AG04449 (cell line): ENCODE measurements around the gene FAM50A.
"Not testable (repeated sequence)": the region's sequence is repeated elsewhere in the genome, so short reads cannot be mapped to it uniquely, and the experiment has no call there.

Experiments
- CTCF ChIA-PET: fragments of 350-600 bp; formaldehyde crosslinking; extraction: SDS; loops from one replicate; lab custom pipeline; 2021; ENCODE audit warnings: antibody characterized with exemption; lab: Yijun Ruan, JAX
- POLR2A ChIA-PET: fragments of 400-600, 350-600 bp; formaldehyde crosslinking; extraction: SDS; loops from one replicate; lab custom pipeline; 2020; ENCODE audit warnings: antibody characterized with exemption, inconsistent platforms; lab: Yijun Ruan, JAX
- DNase-seq: peaks from one replicate; pipeline ENCODE4 v3.0.0-alpha.2; 2010; ENCODE audit warnings: low read depth, low spot score
- H3K4me3 ChIP-seq: 2 replicates; pipeline ENCODE4 v1.5.1; 2011; ENCODE audit warnings: low read depth, mild to moderate bottlenecking, control low read depth, low read length
- TF ChIP-seq, protein P1 (sequence below): IDR thresholded peaks from one replicate; pipeline ENCODE4 v1.5.1; 2011; ENCODE audit warnings: mild to moderate bottlenecking, moderate library complexity, low read length, control low read depth, inconsistent platforms; ENCODE audit not compliant: insufficient read depth; ENCODE audit errors: missing control alignments

FAM50A gene

DNA sequence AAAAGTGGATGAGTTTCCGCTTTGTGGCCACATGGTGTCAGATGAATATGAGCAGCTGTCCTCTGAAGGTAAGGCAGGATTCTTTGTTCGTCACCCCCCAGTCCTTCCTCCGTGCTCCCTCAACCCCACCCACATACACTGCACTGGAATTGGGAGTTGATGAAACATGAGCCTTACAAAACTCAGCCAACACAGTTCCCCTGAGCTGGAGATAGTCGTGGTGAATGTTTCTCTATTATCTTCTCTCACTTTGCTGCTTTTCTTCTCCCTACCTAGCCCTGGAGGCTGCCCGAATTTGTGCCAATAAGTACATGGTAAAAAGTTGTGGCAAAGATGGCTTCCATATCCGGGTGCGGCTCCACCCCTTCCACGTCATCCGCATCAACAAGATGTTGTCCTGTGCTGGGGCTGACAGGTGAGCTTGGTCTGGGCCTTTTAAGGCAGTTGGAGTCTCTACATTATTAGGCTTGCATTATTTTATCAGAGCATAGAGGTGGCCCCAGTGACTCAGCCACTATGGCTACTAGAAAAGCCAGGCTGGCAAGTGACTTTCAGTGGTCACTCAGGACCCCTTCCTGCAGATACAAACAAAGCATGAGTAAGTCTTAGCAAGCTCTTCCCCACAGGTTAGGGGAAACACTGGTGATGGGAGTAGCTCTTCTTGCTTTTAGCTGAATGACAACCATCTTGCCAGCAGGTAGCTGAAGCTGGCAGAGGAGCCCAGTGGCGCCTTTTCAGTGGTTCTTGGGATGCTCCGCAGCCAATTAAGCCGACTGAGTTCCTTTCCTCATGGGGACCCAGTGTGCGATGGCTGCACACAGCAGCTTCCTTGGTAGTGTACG is 44.2 kb upstream of the FAM50A start:
- TF ChIP-seq, protein P1, sequence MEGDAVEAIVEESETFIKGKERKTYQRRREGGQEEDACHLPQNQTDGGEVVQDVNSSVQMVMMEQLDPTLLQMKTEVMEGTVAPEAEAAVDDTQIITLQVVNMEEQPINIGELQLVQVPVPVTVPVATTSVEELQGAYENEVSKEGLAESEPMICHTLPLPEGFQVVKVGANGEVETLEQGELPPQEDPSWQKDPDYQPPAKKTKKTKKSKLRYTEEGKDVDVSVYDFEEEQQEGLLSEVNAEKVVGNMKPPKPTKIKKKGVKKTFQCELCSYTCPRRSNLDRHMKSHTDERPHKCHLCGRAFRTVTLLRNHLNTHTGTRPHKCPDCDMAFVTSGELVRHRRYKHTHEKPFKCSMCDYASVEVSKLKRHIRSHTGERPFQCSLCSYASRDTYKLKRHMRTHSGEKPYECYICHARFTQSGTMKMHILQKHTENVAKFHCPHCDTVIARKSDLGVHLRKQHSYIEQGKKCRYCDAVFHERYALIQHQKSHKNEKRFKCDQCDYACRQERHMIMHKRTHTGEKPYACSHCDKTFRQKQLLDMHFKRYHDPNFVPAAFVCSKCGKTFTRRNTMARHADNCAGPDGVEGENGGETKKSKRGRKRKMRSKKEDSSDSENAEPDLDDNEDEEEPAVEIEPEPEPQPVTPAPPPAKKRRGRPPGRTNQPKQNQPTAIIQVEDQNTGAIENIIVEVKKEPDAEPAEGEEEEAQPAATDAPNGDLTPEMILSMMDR, result no peak
- no peak for DNase-seq
- POLR2A ChIA-PET, result interaction anchor here (0.6 to 3.7 kb wide), 5 partner anchors 10 to 132 kb away, joined by 3 to 15 read pairs (median 5); partner anchors contain the start of genes DNASE1L1, FAM3A and TAFAZZIN
- CTCF ChIA-PET, result interaction anchor here (0.5 to 2.8 kb wide), 6 partner anchors 9 to 472 kb away, joined by 3 to 12 read pairs (median 6); partner anchors contain the start of gene DNASE1L1
- H3K4me3 ChIP-seq, result peak overlapping the region; percentile 79

DNA sequence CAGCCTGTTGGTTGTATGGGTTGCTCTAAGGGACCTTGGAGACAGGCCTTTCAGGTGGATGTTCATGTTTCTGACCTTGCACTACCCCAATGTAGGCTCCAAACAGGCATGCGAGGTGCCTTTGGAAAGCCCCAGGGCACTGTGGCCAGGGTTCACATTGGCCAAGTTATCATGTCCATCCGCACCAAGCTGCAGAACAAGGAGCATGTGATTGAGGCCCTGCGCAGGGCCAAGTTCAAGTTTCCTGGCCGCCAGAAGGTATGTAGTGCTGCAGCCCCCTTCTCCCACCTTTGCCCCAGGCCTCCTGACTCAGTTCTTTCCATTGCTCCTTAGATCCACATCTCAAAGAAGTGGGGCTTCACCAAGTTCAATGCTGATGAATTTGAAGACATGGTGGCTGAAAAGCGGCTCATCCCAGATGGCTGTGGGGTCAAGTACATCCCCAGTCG is 43.5 kb upstream of the FAM50A start:
- ChIA-PET CTCF (interaction anchor here (0.5 to 2.8 kb wide), 4 partner anchors 8 to 473 kb away, joined by 3 to 12 read pairs (median 9); partner anchors contain the start of gene DNASE1L1), POLR2A (interaction anchor here (1.0 to 3.7 kb wide), 2 partner anchors 9 to 11 kb away, joined by 3 to 15 read pairs; partner anchors contain the start of genes DNASE1L1 and TAFAZZIN)
- DNase-seq, result not testable (repeated sequence)
- H3K4me3 ChIP-seq, result peak overlapping the region; percentile 79

GRCh38 chrX:154401045-154401799 is 42.7 kb upstream of the FAM50A start:
- CTCF ChIA-PET, result no interaction called here
- POLR2A ChIA-PET, result interaction anchor here (1.0 to 3.7 kb wide), 4 partner anchors 8 to 37 kb away, joined by 3 to 15 read pairs (median 3); partner anchors contain the start of genes DNASE1L1 and TAFAZZIN
- TF ChIP-seq, protein P1, result no peak
- no peak overlapping the region for H3K4me3 ChIP-seq
- DNase-seq, result no peak

GRCh38 chrX:154401918-154402621 is 41.9 kb upstream of the FAM50A start:
- CTCF ChIA-PET, result no interaction called here
- no peak for DNase-seq
- TF ChIP-seq, protein P1, result no peak
- POLR2A ChIA-PET, result interaction anchor here (0.7 to 3.7 kb wide), 4 partner anchors 7 to 72 kb away, joined by 3 to 15 read pairs (median 3); partner anchors contain the start of gene DNASE1L1
- no peak overlapping the region for H3K4me3 ChIP-seq

DNA sequence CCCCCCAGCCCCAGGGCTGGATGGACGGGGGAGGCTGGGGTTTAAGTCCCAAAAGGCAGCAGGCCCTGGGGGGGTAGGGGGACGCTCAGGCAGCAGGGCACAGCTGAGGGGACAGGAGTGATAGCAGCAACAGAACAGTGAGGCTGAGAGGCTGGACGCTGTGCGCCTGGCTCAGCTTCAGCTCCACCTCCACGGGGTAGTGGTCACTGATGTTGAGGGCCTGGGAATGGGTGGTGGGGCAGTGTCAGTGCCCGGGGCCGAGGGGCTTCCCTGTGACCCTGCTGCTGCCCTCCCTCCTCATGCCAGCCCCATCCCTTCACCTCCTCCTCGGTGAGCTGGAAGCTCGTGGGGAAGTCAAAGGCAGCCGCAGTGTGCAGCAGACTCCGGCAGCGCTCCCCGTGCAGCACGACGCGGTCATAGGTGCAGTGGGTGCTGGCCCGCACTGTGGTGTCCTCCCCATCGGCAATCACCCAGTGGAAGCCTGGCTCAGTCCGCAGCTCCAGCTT is 41.3 kb upstream of the FAM50A start:
- TF ChIP-seq, protein P1, result no peak
- CTCF ChIA-PET, result no interaction called here
- no peak overlapping the region for H3K4me3 ChIP-seq
- POLR2A ChIA-PET, result interaction anchor here (1.1 kb wide), 1 partner anchor 34 kb away, joined by 3 read pairs; no protein-coding TSS in a partner anchor
- no peak for DNase-seq

DNA sequence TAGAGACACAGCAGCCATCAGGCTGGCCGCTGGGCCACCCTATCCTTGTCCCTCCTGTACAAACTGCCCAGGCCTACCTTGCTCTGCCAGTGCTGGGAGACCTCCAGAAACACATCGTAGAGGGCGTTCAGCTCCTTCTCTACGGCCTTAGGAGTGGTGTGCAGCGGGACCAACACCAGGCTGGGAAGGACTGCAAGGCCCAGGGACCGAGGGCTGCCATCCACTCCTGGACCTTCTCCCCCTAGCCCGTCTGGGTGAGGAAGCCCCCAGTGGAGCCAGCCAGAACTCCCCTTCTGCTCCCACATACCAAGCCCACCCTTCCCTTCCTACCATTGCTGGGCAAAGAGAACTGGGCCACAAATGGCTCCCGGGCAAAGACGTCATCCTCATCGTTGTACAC is 40.7 kb upstream of the FAM50A start:
- TF ChIP-seq, protein P1, result no peak
- ChIA-PET POLR2A (no interaction called here), CTCF (no interaction called here)
- no peak overlapping the region for H3K4me3 ChIP-seq
- DNase-seq, result no peak
